SK-N-SH treated with all-trans-retinoic acid at 6 μM for 48 hours (cell line): Measurements from ENCODE around the gene STK16.

Experiments
- ATAC-seq: fragments of 200-7000 bp; cut with Tn5 transposase; 3 replicates; pipeline ENCODE4 v1.9.1; 2020; ENCODE audit warnings: mild to moderate bottlenecking, moderate library complexity
- ARNTL ChIP-seq: fragments of 450-650 bp; formaldehyde crosslinking; IDR thresholded peaks from 2 replicates; pipeline ENCODE4 v1.5.0; 2020; ENCODE audit warnings: low read depth, mild to moderate bottlenecking, moderate library complexity, borderline replicate concordance
- BACH2 ChIP-seq: fragments of 250-450 bp; sonication (Bioruptor Pico); IDR thresholded peaks from 2 replicates; pipeline ENCODE4 v1.9.0; 2021; ENCODE audit warnings: mild to moderate bottlenecking, borderline replicate concordance
- CSDC2 ChIP-seq: fragments of 250-450 bp; sonication (Bioruptor Pico); IDR thresholded peaks from 2 replicates; pipeline ENCODE4 v1.5.0; 2020; ENCODE audit warnings: mild to moderate bottlenecking, moderate library complexity
- ESRRG ChIP-seq: fragments of 250-450 bp; sonication (Bioruptor Pico); IDR thresholded peaks from 2 replicates; pipeline ENCODE4 v1.6.1; 2021; ENCODE audit warnings: mild to moderate bottlenecking
- GLIS3 ChIP-seq: fragments of 250-450 bp; sonication (Bioruptor Pico); IDR thresholded peaks from 2 replicates; pipeline ENCODE4 v1.5.0; 2020; ENCODE audit warnings: mild to moderate bottlenecking, moderate library complexity
- ISL1 ChIP-seq: fragments of 250-450 bp; sonication (Bioruptor Pico); IDR thresholded peaks from 2 replicates; pipeline ENCODE4 v2.1.2; 2022; ENCODE audit warnings: mild to moderate bottlenecking, moderate library complexity
- OSR1 ChIP-seq: fragments of 250-450 bp; sonication (Bioruptor Pico); IDR thresholded peaks from 2 replicates; pipeline ENCODE4 v1.8.0; 2022; ENCODE audit warnings: moderate library complexity, mild to moderate bottlenecking, inconsistent platforms
- PATZ1 ChIP-seq: fragments of 250-450 bp; sonication (Bioruptor Pico); IDR thresholded peaks from 2 replicates; pipeline ENCODE4 v1.8.0; 2020; ENCODE audit warnings: mild to moderate bottlenecking, moderate library complexity, borderline replicate concordance
- POU6F1 ChIP-seq: fragments of 250-450 bp; sonication (Bioruptor Pico); IDR thresholded peaks from 2 replicates; pipeline ENCODE4 v1.8.0; 2021; ENCODE audit warnings: low read depth, mild to moderate bottlenecking, moderate library complexity, borderline replicate concordance
- PPARA ChIP-seq: fragments of 250-450 bp; sonication (Bioruptor Pico); IDR thresholded peaks from 2 replicates; pipeline ENCODE4 v1.5.0; 2020; ENCODE audit warnings: mild to moderate bottlenecking, borderline replicate concordance
- RARB ChIP-seq: fragments of 250-450 bp; sonication (Bioruptor Pico); IDR thresholded peaks from 2 replicates; pipeline ENCODE4 v1.8.0; 2021; ENCODE audit warnings: mild to moderate bottlenecking, moderate library complexity
- SNAI2 ChIP-seq: fragments of 250-450 bp; sonication (Bioruptor Pico); IDR thresholded peaks from 2 replicates; pipeline ENCODE4 v1.5.0; 2020; ENCODE audit warnings: mild to moderate bottlenecking, moderate library complexity
- TCF4 ChIP-seq: fragments of 250-450 bp; sonication (Bioruptor Pico); IDR thresholded peaks from 2 replicates; pipeline ENCODE4 v1.8.0; 2021; ENCODE audit warnings: mild to moderate bottlenecking, moderate library complexity, borderline replicate concordance
- TOX ChIP-seq: fragments of 250-450 bp; sonication (Bioruptor Pico); IDR thresholded peaks from 2 replicates; pipeline ENCODE4 v1.8.0; 2021; ENCODE audit warnings: mild to moderate bottlenecking, moderate library complexity, borderline replicate concordance
- ZC3H10 ChIP-seq: fragments of 250-450 bp; sonication (Bioruptor Pico); IDR thresholded peaks from 2 replicates; pipeline ENCODE4 v1.5.1; 2021; ENCODE audit warnings: mild to moderate bottlenecking, moderate library complexity
- ZFP3 ChIP-seq: fragments of 250-450 bp; sonication (Bioruptor Pico); IDR thresholded peaks from 2 replicates; pipeline ENCODE4 v1.5.0; 2020; ENCODE audit warnings: mild to moderate bottlenecking, moderate library complexity
- ZFP30 ChIP-seq: fragments of 450-650 bp; formaldehyde crosslinking; IDR thresholded peaks from 2 replicates; pipeline ENCODE4 v1.5.0; 2022; ENCODE audit warnings: mild to moderate bottlenecking, moderate library complexity
- ZNF565 ChIP-seq: fragments of 450-650 bp; formaldehyde crosslinking; conservative IDR thresholded peaks from 2 replicates; pipeline ENCODE4 v1.5.0; 2020; ENCODE audit warnings: low read depth, mild to moderate bottlenecking, moderate library complexity
- ZNF70 ChIP-seq: fragments of 450-650 bp; formaldehyde crosslinking; IDR thresholded peaks from 2 replicates; pipeline ENCODE4 v1.5.0; 2020; ENCODE audit warnings: mild to moderate bottlenecking, moderate library complexity
- ZNF8 ChIP-seq: fragments of 450-650 bp; formaldehyde crosslinking; IDR thresholded peaks from 2 replicates; pipeline ENCODE4 v1.5.0; 2020; ENCODE audit warnings: mild to moderate bottlenecking, moderate library complexity
- TF ChIP-seq, protein P1 (sequence below): fragments of 250-450 bp; sonication (Bioruptor Pico); IDR thresholded peaks from 2 replicates; pipeline ENCODE4 v1.5.1; 2020; ENCODE audit warnings: low read depth, mild to moderate bottlenecking, moderate library complexity
- TF ChIP-seq, protein P2 (sequence below): fragments of 250-450 bp; sonication (Bioruptor Pico); IDR thresholded peaks from 2 replicates; pipeline ENCODE4 v1.5.1; 2021; ENCODE audit warnings: mild to moderate bottlenecking, moderate library complexity
- TF ChIP-seq, protein P3 (sequence below): fragments of 250-450 bp; sonication (Bioruptor Pico); IDR thresholded peaks from 2 replicates; pipeline ENCODE4 v1.5.0; 2020; ENCODE audit warnings: mild to moderate bottlenecking, moderate library complexity

STK16 gene

DNA sequence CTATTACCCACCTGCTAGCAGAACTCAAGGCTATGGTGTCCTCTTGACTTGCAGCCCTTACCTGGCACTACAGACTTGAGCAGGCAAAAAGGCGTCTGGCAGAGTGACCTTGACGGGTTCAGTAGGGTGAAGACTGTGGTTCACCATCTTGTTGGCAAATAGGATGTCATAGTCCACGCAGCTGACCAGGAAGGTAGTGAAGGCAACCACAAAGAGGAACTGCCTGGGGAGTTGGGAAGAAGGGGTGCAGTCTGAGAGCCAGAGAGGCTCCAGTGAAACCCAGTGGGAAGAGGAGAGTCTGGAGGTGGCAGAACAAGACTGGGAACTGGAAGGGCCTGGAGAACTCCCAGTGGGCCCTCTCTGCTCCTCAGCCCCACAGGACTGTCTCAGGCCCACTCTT is 19.9 kb upstream of the STK16 start:
- ATAC-seq = no peak
- no peak for TF ChIP-seq BACH2 (CRISPR knock-in tag)
- no peak for TF ChIP-seq ZNF70 (CRISPR knock-in tag)
- no peak for TF ChIP-seq ZFP3 (CRISPR knock-in tag)
- TF ChIP-seq RARB = no peak
- TF ChIP-seq ZNF8 = no peak
- TF ChIP-seq, protein P1, sequence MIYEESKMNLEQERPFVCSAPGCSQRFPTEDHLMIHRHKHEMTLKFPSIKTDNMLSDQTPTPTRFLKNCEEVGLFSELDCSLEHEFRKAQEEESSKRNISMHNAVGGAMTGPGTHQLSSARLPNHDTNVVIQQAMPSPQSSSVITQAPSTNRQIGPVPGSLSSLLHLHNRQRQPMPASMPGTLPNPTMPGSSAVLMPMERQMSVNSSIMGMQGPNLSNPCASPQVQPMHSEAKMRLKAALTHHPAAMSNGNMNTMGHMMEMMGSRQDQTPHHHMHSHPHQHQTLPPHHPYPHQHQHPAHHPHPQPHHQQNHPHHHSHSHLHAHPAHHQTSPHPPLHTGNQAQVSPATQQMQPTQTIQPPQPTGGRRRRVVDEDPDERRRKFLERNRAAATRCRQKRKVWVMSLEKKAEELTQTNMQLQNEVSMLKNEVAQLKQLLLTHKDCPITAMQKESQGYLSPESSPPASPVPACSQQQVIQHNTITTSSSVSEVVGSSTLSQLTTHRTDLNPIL = no peak
- no peak for TF ChIP-seq PPARA (CRISPR knock-in tag)
- TF ChIP-seq GLIS3 (CRISPR knock-in tag) = no peak
- TF ChIP-seq CSDC2 = no peak
- no peak for TF ChIP-seq SNAI2 (CRISPR knock-in tag)
- TF ChIP-seq, protein P2, sequence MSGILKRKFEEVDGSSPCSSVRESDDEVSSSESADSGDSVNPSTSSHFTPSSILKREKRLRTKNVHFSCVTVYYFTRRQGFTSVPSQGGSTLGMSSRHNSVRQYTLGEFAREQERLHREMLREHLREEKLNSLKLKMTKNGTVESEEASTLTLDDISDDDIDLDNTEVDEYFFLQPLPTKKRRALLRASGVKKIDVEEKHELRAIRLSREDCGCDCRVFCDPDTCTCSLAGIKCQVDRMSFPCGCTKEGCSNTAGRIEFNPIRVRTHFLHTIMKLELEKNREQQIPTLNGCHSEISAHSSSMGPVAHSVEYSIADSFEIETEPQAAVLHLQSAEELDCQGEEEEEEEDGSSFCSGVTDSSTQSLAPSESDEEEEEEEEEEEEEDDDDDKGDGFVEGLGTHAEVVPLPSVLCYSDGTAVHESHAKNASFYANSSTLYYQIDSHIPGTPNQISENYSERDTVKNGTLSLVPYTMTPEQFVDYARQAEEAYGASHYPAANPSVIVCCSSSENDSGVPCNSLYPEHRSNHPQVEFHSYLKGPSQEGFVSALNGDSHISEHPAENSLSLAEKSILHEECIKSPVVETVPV = no peak
- TF ChIP-seq, protein P3, sequence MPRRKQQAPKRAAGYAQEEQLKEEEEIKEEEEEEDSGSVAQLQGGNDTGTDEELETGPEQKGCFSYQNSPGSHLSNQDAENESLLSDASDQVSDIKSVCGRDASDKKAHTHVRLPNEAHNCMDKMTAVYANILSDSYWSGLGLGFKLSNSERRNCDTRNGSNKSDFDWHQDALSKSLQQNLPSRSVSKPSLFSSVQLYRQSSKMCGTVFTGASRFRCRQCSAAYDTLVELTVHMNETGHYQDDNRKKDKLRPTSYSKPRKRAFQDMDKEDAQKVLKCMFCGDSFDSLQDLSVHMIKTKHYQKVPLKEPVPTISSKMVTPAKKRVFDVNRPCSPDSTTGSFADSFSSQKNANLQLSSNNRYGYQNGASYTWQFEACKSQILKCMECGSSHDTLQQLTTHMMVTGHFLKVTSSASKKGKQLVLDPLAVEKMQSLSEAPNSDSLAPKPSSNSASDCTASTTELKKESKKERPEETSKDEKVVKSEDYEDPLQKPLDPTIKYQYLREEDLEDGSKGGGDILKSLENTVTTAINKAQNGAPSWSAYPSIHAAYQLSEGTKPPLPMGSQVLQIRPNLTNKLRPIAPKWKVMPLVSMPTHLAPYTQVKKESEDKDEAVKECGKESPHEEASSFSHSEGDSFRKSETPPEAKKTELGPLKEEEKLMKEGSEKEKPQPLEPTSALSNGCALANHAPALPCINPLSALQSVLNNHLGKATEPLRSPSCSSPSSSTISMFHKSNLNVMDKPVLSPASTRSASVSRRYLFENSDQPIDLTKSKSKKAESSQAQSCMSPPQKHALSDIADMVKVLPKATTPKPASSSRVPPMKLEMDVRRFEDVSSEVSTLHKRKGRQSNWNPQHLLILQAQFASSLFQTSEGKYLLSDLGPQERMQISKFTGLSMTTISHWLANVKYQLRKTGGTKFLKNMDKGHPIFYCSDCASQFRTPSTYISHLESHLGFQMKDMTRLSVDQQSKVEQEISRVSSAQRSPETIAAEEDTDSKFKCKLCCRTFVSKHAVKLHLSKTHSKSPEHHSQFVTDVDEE (CRISPR knock-in tag) = no peak
- TF ChIP-seq ZNF565 = no peak
- TF ChIP-seq TOX (CRISPR knock-in tag) = no peak
- TF ChIP-seq OSR1 (CRISPR knock-in tag) = no peak
- TF ChIP-seq ZC3H10 = no peak
- no peak for TF ChIP-seq ISL1 (CRISPR knock-in tag)
- TF ChIP-seq ARNTL = no peak

- ATAC-seq = no peak
- TF ChIP-seq ZC3H10 (no peak), ZFP30 (CRISPR knock-in tag) (no peak)
Observed at GRCh38 chr2:219228041-219228910, 17.0 kb upstream of the STK16 start.

DNA sequence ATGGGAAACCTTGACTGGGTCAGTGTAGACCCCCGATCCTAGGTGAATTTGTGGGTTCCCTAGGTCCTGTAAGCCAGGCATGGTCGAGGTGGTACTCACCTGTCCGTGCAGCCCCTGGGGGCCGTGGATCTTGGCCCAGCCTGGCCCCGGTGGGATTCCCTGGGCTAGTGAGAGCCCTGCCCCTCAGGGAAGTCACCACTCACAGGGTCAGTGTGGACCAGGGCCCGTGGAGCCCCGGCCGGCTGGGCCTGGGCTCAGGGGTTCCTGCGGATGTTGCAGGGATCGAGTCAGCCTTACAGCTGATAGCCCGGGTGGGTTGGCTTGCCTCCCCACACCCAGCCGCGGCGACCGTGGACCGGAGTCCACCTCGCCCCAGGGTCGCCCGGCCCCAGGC is 16.4 kb upstream of the STK16 start:
- peak; percentile 21 for ATAC-seq
- TF ChIP-seq GLIS3 (CRISPR knock-in tag) (no peak), ZNF70 (CRISPR knock-in tag) (no peak), ISL1 (CRISPR knock-in tag) (no peak), POU6F1 (CRISPR knock-in tag) (no peak), PATZ1 (CRISPR knock-in tag) (no peak), BACH2 (CRISPR knock-in tag) (no peak), TCF4 (CRISPR knock-in tag) (no peak), ZFP30 (CRISPR knock-in tag) (no peak), SNAI2 (CRISPR knock-in tag) (no peak), RARB (no peak), ZC3H10 (no peak), ZFP3 (CRISPR knock-in tag) (no peak; the same call in 1 of the 2 replicates), ARNTL (no peak), ESRRG (no peak), PPARA (CRISPR knock-in tag) (no peak)
- TF ChIP-seq, protein P2 = no peak
